ENCODE measurements around the gene ANKRD13D. TPM values are rescaled to one million over a fixed set of nuclear protein-coding genes. Genes with fewer than 3 reads are reported as not detected.

Gene ANKRD13D
- total RNA-seq, 1 experiment from 2014 or later: 79.6 TPM

DNA sequence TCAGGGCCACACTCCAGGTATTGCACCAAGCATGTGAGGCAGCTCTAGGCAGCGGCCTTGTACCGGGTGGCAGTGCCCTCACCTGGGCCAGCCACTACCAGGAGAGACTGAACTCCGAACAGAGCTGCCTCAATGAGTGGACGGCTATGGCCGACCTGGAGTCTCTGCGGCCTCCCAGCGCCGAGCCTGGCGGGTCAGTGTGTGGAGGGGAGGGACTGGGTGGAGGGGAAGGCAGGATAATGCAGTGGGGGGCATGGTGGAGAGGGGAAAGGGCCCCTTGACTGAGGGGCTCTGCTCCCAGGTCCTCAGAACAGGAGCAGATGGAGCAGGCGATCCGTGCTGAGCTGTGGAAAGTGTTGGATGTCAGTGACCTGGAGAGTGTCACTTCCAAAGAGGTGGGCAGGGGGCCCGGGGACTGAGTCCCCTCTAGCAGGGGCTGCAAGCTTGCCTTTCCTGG, 18.5 kb downstream of the ANKRD13D start:
- Histone ChIP-seq H4K20me1 (ENCODE audit: insufficient read depth) (no peaks in the 10 kb centered on the region), H3F3A (ENCODE audit: insufficient read depth, low read depth) (peaks cover 46% of the 10 kb centered on the region), H3K9me2 (ENCODE audit: insufficient read depth) (no peaks in the 10 kb centered on the region), H3K4me1 (replicated peaks; ENCODE audit: insufficient read depth) (peaks cover 43% of the 10 kb centered on the region), H3K4me2 (no peak overlapping the region), H3K27me3 (ENCODE audit: insufficient read depth, low read depth) (no peaks in the 10 kb centered on the region), H3K4me3 (no peak overlapping the region), H2AFZ (no peak overlapping the region), H3K9me3 (ENCODE audit: insufficient read depth, low read depth) (no peaks in the 10 kb centered on the region), H3K27ac (no peak overlapping the region), H3K36me3 (ENCODE audit: low read depth) (peaks cover 5% of the 10 kb centered on the region; the same call in 1 of the 2 replicates), H3K79me2 (ENCODE audit: low read depth) (peaks cover 27% of the 10 kb centered on the region)
- CTCF ChIA-PET: no interaction called here
- no TSS peak for BruUV-seq (replicated peaks)
- intact Hi-C loops (cut with micrococcal nuclease; ENCODE audit: unreplicated experiment): no loop called here
- TF ChIP-seq, protein P1, sequence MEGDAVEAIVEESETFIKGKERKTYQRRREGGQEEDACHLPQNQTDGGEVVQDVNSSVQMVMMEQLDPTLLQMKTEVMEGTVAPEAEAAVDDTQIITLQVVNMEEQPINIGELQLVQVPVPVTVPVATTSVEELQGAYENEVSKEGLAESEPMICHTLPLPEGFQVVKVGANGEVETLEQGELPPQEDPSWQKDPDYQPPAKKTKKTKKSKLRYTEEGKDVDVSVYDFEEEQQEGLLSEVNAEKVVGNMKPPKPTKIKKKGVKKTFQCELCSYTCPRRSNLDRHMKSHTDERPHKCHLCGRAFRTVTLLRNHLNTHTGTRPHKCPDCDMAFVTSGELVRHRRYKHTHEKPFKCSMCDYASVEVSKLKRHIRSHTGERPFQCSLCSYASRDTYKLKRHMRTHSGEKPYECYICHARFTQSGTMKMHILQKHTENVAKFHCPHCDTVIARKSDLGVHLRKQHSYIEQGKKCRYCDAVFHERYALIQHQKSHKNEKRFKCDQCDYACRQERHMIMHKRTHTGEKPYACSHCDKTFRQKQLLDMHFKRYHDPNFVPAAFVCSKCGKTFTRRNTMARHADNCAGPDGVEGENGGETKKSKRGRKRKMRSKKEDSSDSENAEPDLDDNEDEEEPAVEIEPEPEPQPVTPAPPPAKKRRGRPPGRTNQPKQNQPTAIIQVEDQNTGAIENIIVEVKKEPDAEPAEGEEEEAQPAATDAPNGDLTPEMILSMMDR (conservative IDR thresholded peaks at IDR 0.05): no peak
- TF ChIP-seq EZH2 (IDR thresholded peaks at IDR 0.05; ENCODE audit: low read depth): no peak
- POLR2A ChIA-PET (ENCODE audit: unreplicated experiment): interaction anchor here (0.7 kb wide), 1 partner anchor 19 kb away, joined by 6 read pairs; the partner anchor contains the start of gene ANKRD13D
- DNase-seq: no peak

DNA sequence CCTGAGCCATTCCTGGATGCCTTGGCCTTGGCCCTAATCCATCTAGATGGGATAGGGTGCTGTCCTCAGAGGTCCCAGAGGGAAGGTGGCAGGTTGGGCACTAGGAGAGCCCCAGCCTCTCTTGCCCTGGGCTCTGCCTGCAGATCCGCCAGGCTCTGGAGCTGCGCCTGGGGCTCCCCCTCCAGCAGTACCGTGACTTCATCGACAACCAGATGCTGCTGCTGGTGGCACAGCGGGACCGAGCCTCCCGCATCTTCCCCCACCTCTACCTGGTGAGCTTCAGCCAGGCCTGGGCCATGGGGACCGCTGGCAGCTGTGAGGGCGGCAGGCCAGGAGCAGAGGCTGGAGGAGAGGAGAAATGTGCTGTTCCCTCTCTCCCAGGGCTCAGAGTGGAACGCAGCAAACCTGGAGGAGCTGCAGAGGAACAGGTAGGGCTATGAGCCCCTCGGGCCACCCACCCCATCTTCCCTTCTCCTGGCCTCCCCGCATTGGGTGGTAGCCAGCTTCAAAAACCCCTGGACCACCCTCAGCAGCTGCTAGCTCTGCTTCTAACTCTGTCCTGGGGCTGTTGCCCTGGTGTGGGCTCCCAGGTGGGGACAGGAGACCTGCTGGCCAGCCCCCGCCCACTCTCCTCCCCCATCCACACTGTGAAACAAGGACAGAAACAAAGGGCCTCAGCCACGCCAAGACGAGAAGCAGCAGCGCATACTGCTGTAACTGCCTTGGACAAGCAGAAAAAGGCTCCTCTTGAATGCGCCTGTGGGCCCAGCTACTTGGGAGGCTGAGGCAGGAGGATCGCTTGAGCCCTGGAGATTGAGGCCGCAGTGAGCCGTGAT, 19.1 kb downstream of the ANKRD13D start:
- Histone ChIP-seq H3K4me3 (no peak overlapping the region), H4K20me1 (ENCODE audit: insufficient read depth) (no peaks in the 10 kb centered on the region), H3K4me2 (no peak overlapping the region), H3F3A (ENCODE audit: insufficient read depth, low read depth) (peaks cover 47% of the 10 kb centered on the region), H3K27ac (no peak overlapping the region), H3K9me3 (ENCODE audit: insufficient read depth, low read depth) (no peaks in the 10 kb centered on the region), H3K9me2 (ENCODE audit: insufficient read depth) (no peaks in the 10 kb centered on the region), H2AFZ (no peak overlapping the region), H3K4me1 (replicated peaks; ENCODE audit: insufficient read depth) (peaks cover 45% of the 10 kb centered on the region), H3K36me3 (ENCODE audit: low read depth) (peaks cover 5% of the 10 kb centered on the region; the same call in 1 of the 2 replicates), H3K27me3 (ENCODE audit: insufficient read depth, low read depth) (no peaks in the 10 kb centered on the region), H3K79me2 (ENCODE audit: low read depth) (peaks cover 27% of the 10 kb centered on the region)
- POLR2A ChIA-PET (ENCODE audit: unreplicated experiment): interaction anchor here (0.6 to 0.7 kb wide), 2 partner anchors 19 to 253 kb away, joined by 5 to 6 read pairs; partner anchors contain the start of gene ANKRD13D
- TF ChIP-seq, protein P1 (conservative IDR thresholded peaks at IDR 0.05): no peak
- TF ChIP-seq EZH2 (IDR thresholded peaks at IDR 0.05; ENCODE audit: low read depth): no peak
- intact Hi-C loops (cut with micrococcal nuclease; ENCODE audit: unreplicated experiment): no loop called here
- no TSS peak for BruUV-seq (replicated peaks)
- DNase-seq: no peak
- CTCF ChIA-PET: no interaction called here

DNA sequence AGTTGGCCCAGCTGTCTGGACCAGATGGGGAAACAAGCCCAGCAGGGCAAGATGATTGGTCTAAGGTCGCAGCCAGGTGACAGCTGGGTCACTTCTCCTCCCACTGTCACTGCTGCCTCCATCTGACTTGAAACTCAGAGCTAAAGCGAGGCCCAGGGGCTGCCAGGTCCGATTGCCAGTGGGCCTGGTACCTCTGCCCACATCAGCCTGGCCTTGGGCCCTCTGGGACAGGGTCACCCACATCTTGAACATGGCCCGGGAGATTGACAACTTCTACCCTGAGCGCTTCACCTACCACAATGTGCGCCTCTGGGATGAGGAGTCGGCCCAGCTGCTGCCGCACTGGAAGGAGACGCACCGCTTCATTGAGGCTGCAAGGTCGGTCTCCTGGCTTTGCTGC, 20.1 kb downstream of the ANKRD13D start:
- Histone ChIP-seq H3K27ac (no peak overlapping the region), H3K79me2 (ENCODE audit: low read depth) (peaks cover 21% of the 10 kb centered on the region), H3K4me1 (replicated peaks; ENCODE audit: insufficient read depth) (peaks cover 54% of the 10 kb centered on the region), H3K9me2 (ENCODE audit: insufficient read depth) (no peaks in the 10 kb centered on the region), H3K36me3 (ENCODE audit: low read depth) (peaks cover 5% of the 10 kb centered on the region; the same call in 1 of the 2 replicates), H3K9me3 (ENCODE audit: insufficient read depth, low read depth) (no peaks in the 10 kb centered on the region), H3K4me3 (no peak overlapping the region), H4K20me1 (ENCODE audit: insufficient read depth) (no peaks in the 10 kb centered on the region), H3F3A (ENCODE audit: insufficient read depth, low read depth) (peaks cover 52% of the 10 kb centered on the region), H2AFZ (no peak overlapping the region), H3K27me3 (ENCODE audit: insufficient read depth, low read depth) (no peaks in the 10 kb centered on the region), H3K4me2 (no peak overlapping the region)
- POLR2A ChIA-PET (ENCODE audit: unreplicated experiment): no interaction called here
- no peak for DNase-seq
- CTCF ChIA-PET: no interaction called here
- TF ChIP-seq, protein P1 (conservative IDR thresholded peaks at IDR 0.05): no peak
- TF ChIP-seq EZH2 (IDR thresholded peaks at IDR 0.05; ENCODE audit: low read depth): no peak
- no TSS peak for BruUV-seq (replicated peaks)
- intact Hi-C loops (cut with micrococcal nuclease; ENCODE audit: unreplicated experiment): no loop called here

Data from PC-9 (cell line).